RWPE1 (cell line): Measurements from ENCODE around the gene EARS2.

Experiments
- CTCF ChIA-PET: fragments of 350-600 bp; sonication (Branson Sonifier 250); formaldehyde crosslinking; extraction: SDS; loops from one replicate; lab custom pipeline; 2021; lab: Yijun Ruan, JAX
- POLR2A ChIA-PET: fragments of 400-600 bp; formaldehyde crosslinking; extraction: SDS; loops from one replicate; lab custom pipeline; 2020; ENCODE audit warnings: antibody characterized with exemption; ENCODE audit not compliant: low non-redundant PET; lab: Yijun Ruan, JAX
- DNase-seq: peaks from one replicate; pipeline ENCODE4 v3.0.0; 2012; ENCODE audit warnings: low spot score
- H3K27ac ChIP-seq: fragments of 450-650 bp; 2 replicates; pipeline ENCODE4 v1.5.1; 2017
- TF ChIP-seq, protein P1 (sequence below): fragments of 450-650 bp; conservative IDR thresholded peaks from 2 replicates; pipeline ENCODE4 v1.5.1; 2017; ENCODE audit warnings: low read depth, mild to moderate bottlenecking

EARS2 gene

DNA sequence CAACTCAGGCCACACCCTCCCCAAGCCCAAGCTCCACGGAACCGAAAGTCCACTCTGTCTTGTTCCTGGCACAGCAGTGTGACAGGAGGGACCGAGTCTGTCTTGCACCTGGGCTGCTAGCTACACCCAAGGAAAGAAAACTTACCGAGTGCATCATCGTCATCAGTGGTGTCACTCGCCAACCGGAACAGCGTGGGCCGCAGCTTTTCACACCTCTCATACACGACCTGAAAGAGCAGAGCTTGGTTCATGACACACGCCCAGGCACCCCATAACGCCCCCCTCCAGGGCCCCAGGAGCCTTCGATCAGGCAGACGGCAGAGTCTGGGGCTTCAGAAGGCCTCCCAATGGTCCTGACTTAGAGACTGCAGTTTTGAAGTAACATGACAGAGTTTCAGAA, 74.4 kb downstream of the EARS2 start:
- POLR2A ChIA-PET = no interaction called here
- CTCF ChIA-PET = no interaction called here
- TF ChIP-seq, protein P1, sequence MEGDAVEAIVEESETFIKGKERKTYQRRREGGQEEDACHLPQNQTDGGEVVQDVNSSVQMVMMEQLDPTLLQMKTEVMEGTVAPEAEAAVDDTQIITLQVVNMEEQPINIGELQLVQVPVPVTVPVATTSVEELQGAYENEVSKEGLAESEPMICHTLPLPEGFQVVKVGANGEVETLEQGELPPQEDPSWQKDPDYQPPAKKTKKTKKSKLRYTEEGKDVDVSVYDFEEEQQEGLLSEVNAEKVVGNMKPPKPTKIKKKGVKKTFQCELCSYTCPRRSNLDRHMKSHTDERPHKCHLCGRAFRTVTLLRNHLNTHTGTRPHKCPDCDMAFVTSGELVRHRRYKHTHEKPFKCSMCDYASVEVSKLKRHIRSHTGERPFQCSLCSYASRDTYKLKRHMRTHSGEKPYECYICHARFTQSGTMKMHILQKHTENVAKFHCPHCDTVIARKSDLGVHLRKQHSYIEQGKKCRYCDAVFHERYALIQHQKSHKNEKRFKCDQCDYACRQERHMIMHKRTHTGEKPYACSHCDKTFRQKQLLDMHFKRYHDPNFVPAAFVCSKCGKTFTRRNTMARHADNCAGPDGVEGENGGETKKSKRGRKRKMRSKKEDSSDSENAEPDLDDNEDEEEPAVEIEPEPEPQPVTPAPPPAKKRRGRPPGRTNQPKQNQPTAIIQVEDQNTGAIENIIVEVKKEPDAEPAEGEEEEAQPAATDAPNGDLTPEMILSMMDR = no peak
- no peak overlapping the region for H3K27ac ChIP-seq
- DNase-seq = no peak

- ChIA-PET CTCF (interaction anchor here (0.7 kb wide), 1 partner anchor 248 kb away, joined by 3 read pairs; no protein-coding TSS in a partner anchor), POLR2A (interaction anchor here (0.6 kb wide), 1 partner anchor 206 kb away, joined by 3 read pairs; no protein-coding TSS in a partner anchor)
- no peak overlapping the region for H3K27ac ChIP-seq
- TF ChIP-seq, protein P1 = no peak
- DNase-seq = no peak
Measured at GRCh38 chr16:23480257-23480656, 76.9 kb downstream of the EARS2 start.

- H3K27ac ChIP-seq = no peak overlapping the region
- CTCF ChIA-PET = interaction anchor here (0.6 to 0.7 kb wide), 2 partner anchors 75 to 199 kb away, joined by 3 to 4 read pairs; no protein-coding TSS in a partner anchor
- POLR2A ChIA-PET = no interaction called here
- no peak for DNase-seq
- TF ChIP-seq, protein P1 = no peak
Measured at GRCh38 chr16:23479138-23479537, 78.0 kb downstream of the EARS2 start.

DNA sequence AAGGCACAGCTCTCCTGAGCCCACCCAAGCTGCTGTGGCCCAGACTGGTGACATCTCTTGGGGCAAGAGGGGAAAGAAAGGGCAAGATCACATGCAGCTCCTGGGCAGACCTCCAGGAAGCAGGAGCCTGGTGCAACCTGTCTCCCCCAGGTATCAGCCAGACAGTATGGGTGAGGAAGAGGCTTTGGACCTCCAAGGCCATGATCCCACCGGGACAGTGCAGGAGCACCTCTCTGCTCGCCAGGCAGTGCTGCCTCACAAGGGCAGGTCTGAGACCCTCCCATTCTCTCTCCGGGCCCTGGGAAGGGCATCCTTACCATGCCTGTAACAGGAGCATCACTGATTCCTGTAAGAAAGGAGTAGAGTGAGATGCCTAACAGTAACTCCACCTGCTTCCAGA, 78.6 kb downstream of the EARS2 start:
- H3K27ac ChIP-seq = no peak overlapping the region
- no peak for DNase-seq
- TF ChIP-seq, protein P1 = no peak
- CTCF ChIA-PET = no interaction called here
- POLR2A ChIA-PET = no interaction called here

DNA sequence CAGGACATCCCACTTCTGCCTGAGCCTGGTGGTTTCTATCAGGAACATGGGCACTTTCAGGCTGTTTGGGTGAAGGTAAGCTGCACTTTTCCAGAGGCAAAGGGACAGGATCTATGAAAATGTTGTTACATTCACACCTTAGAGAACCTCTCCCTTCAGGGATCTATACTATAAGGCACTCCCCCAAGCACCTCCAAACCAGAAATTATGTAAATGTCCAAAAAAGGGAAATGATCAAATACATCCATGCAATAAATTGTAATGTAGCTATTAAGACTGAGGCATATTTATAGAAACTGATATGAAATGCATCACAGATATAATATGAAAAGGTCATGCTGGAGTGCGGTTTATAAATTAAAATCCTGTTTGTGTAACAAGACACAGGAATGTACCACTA, 80.9 kb downstream of the EARS2 start:
- H3K27ac ChIP-seq = no peak overlapping the region
- ChIA-PET CTCF (no interaction called here), POLR2A (no interaction called here)
- TF ChIP-seq, protein P1 = no peak
- no peak for DNase-seq
